ENCODE results near the gene CHAD.
"Not testable (repeated sequence)": the region's sequence is repeated elsewhere in the genome, so short reads cannot be mapped to it uniquely, and the experiment has no call there.

CHAD gene

GRCh38 chr17:50493744-50494143 lies 25.1 kb upstream of the CHAD start:
- DNase-seq = no peak

DNA sequence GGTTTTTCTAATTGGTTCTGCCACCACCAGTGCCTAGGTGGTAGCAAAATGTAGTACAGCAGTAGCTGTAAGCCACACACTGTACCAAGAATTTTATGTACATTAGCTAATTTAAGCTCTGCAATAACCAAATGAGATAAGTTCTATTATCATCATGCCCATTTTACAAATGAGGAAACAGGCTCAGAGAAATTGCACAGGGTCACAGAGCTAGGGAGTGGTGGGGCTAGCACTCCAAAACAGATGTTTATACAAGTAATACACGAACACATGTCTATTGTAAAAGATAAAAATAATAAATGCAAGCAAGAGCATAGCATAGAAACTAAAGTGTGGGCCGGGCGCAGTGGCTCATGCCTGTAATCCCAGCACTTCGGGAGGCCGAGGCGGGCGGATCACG lies 23.5 kb upstream of the CHAD start:
- no peak for DNase-seq

DNA sequence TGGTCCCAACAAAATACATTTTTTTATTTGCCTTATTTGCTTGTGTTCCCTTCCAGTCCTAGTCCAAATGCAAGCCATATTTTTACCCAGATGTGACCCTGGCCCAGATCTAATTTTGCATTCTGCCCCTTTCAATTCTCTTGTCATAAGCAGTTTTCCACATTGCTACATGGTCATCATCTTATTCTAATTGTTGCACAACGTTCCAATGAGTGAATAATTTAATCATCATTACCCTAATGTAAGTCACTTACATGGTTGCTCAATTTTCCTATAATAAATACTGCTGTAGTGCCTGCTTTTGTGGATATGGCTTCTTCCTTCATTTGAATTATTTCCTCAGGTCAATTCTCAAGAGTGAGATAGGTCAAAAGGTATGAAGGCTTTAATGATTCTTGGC lies 22.8 kb upstream of the CHAD start:
- DNase-seq = no peak

- DNase-seq = no peak
Measured at GRCh38 chr17:50488880-50489279, 20.2 kb upstream of the CHAD start.

GRCh38 chr17:50487213-50488096 lies 18.8 kb upstream of the CHAD start:
- no peak for DNase-seq

DNA sequence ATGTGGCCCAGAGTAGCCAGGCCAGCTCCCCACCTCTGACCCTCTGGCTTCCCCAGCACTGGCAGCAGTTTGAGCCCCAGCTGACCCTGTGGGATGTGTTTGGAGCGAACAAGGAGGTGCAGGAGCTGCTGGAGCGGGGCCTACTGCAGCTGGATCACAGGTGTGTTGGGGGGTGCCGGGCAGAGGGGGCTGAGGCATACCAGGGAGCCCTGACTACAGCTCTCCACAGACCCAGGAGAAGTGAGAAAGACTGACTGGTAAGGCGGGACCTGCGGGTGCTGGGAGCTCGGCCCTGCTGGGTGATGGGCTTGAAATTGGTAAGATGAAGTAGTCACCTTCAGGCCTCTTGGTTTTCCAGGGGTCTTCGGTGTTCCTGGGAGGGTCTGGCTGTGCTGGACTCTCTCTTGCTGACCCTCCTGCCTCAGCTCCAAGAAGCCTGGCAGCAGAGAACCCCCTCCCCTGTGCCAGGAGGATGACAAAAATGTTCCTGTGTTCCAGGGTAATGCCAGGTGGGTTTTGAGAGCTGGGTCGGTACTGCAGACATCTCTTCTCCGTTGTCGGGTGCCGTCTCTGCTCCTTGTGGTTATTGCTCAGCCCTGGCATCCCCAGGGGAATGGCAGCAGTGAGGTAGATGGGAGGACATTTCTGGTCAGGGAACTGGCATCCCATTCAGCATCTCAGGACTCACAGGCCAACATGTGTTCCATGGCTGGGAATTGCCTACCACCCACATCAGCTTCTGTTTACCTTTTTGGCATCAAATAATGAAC lies 15.9 kb upstream of the CHAD start:
- no peak for DNase-seq

DNA sequence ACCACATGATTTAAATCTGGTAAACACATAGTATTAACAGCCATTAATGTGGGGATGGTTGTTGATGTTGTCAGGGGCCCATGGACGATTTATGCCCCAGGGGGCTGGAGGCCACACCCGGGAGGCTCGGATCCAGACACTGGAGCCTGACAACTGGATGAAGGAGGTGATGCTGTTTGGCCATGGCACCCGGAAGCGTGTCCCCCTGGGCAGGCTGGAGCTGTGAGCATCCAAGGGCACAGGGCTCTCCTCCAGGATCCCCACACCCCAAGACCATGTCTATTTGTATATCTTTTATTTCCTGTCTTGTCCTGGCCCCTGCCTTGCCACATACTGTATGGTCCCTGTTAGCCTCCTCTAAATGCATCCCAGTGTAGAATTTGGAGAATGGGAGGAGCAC lies 14.6 kb upstream of the CHAD start:
- no peak for DNase-seq

GRCh38 chr17:50482516-50482915 lies 13.8 kb upstream of the CHAD start:
- DNase-seq = peak; percentile 67

DNA sequence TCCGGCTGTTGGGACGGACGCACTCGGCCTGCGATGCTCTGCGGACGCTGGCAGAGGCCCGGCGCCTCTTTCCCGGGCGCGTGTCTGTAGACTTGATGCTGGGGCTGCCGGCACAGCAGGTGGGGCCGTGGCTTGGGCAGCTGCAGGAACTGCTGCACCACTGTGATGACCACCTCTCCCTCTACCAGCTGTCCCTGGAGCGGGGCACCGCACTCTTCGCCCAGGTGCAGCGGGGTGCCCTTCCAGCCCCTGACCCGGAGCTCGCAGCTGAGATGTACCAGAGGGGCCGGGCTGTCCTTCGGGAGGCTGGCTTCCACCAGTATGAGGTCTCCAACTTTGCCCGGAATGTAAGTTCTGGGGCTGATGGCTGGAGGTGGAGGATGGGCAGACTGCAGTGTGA lies 13.4 kb upstream of the CHAD start:
- DNase-seq = no peak

GRCh38 chr17:50481648-50482047 lies 13.0 kb upstream of the CHAD start:
- no peak for DNase-seq

DNA sequence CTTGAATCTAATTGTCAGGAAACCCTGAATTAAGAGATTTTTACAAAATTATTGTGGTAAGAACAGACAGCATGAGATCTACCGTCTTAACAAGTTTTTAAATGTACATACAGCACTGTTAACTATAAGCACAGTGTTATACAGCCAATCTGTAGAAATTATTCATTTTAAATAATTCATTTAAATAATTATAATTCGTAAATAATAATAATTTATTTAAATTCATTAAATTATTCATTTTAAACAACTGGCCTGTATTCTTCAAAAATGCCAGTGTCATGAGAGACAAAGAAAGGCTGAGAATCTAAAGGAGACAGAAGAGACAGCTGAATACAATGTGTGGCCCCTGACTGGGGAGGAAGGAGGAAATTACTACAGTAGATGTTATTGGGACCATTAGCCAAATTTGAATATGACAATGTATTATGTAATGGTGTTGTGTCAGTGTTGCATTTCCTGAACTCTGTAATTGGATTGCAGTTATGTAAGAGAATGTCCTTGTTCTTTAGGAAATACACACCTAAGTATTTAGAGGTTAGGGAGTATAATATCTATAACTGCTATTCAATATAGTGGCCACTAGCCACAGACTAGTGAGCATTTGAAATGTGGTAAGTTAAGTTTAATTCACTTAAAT lies 12.3 kb upstream of the CHAD start:
- DNase-seq = no peak

GRCh38 chr17:50480142-50480764 lies 11.6 kb upstream of the CHAD start:
- DNase-seq = no peak

DNA sequence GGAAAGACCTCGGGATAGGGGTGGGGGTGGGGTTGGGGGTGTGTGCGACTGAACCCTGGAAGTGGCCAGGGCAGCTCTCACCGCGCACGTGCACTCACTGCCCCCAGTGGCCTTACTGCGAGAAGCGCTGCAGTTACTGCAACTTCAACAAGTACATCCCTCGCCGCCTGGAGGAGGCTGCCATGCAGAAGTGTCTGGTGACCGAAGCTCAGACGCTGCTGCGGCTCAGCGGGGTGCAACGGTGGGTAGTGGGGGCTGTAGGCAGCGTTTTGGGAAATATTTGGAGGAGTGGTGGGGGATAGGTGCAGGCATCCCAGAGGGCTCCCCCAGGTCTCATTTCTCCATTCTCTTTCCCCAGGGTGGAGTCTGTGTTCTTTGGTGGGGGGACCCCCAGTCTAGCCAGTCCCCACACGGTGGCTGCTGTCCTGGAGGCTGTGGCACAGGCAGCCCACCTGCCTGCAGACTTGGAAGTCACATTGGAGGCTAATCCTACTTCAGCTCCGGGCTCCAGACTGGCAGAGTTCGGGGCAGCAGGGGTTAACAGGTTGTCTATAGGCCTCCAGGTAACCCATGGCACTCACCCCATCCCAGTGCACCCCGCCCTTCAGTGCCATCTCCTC lies 11.0 kb upstream of the CHAD start:
- peak; percentile 66 for DNase-seq

DNA sequence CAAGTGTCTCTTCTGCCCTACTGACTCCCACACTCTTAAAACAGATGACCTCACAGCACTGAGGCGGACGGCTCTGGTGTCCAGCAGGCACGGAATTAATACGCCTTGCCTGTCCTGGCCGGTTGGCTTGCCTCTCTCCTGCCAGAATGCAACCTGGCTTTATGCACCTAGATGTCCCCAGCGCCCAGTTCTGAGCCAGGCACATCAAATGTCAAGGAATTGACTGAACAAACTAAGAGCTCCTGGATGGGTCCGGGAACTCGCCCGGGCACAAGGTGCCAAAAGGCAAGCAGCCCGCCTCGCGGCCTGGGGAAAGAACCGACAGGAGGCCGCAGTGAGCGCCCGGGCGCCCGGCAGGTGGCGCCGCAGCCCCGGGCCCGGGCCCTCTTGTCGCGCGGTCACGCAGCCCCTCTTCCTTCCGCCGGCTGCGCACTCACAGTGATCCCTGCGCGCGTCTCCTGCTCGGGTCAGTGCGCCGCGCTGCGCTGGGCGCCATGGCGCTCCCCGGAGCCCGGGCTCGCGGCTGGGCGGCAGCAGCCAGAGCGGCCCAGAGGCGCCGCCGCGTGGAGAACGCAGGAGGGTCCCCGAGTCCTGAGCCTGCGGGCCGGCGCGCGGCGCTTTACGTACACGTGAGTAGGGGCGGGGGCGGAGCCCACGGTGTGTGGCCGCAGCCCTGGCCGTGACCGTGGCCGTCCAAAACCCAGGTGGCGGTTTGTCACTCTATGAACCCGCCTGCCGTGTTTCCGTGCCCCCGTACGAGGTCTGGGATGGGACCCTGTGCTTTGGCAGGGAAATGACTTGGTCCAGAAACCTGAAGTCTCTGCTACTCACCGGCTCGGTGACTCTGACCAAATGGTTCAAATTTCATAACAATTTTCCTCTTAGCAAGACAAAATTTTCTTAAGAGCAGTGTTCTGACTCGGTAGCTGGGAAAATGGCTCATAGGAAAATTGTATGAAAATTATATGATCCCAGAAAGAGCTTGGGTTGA lies 10.0 kb upstream of the CHAD start, which contains the start of gene RSAD1:
RSAD1 (plus strand) TSS at position 470 of the 991 bp plus-strand sequence; CDS start at position 495, 25 bp downstream.
- DNase-seq = peak; percentile 82

- no peak for DNase-seq
Measured at GRCh38 chr17:50477976-50478375, 9.3 kb upstream of the CHAD start.

DNA sequence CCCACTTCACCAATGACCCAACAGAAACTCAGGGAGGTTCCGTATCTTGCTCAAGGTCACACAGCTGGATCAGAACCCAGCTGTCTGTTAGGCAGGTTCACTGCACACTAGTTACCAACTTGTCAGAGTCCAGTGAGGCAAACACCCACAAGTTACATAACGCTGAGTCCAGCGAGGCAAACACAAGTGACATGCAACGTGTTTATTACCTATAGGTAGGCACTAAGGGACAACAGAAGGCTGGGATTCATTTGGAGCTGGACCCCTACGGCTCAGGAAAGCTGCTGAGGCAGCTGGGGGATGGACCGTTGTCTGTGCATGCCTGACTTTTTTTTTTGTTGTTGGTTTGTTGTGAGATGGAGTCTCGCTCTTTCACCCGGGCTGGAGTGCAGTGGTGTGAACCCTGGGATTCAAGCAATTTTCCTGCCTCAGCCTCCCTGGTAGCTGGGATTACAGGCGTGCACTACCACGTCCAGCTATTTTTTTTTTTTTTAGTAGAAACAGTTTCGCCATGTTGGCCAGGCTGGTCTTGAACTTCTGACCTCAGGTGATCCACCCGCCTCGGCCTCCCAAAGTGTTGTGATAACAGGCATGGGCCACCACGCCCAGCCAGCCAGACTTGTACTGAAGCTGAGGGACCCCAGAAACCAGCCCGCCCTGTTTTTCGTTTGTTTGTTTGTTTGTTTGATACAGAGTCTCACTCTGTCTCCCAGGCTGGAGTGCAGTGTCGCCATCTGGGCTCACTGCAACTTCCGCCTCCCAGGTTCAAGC lies 8.1 kb upstream of the CHAD start:
- no peak for DNase-seq

DNA sequence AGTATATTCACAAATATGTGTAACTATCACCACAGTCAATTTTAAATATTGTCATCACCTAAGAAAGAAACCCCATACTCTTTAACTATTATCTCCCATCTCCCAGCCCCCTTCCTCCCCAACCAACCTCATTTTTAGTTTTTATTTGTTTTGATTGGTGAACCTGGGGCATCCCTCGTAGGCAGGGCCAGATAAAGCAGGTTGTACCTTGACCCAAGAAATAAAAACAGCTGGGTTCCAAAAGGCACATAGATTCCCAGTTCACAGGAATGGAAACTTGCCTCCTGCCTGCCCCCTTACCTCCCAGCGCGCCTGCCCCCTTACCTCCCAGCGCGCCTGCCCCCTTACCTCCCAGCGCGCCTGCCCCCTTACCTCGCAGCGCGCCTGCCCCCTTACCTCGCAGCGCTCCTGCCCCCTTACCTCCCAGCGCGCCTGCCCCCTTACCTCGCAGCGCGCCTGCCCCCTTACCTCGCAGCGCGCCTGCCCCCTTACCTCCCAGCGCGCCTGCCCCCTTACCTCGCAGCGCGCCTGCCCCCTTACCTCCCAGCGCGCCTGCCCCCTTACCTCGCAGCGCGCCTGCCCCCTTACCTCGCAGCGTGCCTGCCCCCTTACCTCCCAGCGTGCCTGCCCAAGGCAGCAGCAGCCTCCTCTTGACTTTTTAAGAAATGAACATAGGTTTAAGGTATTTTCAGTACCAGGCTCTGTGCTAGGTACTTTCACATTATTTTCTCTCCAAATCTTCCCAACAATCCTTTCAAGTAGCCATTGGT lies 7.3 kb upstream of the CHAD start:
- DNase-seq = not testable (repeated sequence)

DNA sequence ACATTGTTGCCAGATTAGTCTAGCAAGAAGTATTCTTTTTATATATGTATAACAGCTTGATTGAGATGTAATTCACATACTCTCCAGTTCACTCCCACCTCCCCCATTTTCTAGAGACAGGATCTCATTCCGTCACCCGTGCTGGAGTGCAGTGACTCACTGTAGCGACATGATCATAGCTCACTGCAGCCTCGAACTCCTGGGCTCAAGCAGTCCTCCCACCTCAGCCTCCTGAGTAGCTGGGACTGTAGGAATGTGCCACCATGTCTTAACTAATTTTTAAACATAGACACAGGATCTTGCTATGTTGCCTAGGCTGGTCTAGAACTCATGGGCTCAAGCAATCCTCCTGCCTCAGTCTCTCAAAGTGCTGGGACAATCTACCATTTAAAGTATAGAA lies 6.7 kb upstream of the CHAD start:
- no peak for DNase-seq

DNA sequence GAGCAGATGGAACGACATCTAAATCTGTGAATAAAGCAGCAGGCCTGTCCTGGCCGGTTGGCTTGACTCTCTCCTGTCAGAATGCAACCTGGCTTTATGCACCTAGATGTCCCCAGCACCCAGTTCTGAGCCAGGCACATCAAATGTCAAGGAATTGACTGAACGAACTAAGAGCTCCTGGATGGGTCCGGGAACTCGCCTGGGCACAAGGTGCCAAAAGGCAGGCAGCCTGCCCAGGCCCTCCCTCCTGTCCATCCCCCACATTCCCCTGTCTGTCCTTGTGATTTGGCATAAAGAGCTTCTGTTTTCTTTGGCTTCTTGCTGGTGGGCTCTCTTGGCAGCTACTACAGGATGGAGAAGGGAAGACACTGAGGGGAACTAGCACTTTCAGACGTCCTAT lies 5.8 kb upstream of the CHAD start:
- no peak for DNase-seq

DNA sequence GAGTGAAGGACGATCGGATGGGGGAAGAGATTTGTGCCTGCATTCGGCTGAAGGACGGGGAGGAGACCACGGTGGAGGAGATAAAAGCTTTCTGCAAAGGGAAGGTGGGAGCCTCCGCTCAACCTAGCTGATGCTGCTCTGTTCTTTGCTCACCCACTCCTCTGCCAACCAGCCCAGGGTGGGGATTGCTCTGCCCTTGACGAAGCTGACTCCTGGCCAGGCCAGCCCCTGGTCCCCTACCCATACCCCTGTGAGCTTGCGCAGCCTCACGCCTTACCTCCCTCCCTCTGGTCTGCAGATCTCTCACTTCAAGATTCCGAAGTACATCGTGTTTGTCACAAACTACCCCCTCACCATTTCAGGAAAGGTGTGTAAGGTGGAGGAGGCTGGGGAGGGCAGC lies 5.2 kb upstream of the CHAD start:
- DNase-seq = no peak
